ENCODE measurements around the gene WBP2.
A peak's percentile ranks its signal among the peaks of the same experiment; 100 is the strongest.
"Not testable (repeated sequence)": the region's sequence is repeated elsewhere in the genome, so short reads cannot be mapped to it uniquely, and the experiment has no call there.

Gene WBP2

GRCh38 chr17:75869282-75870141 lies 14.4 kb upstream of the WBP2 start:
- DNase-seq, result no peak
- no peak for TF ChIP-seq CTCF (IDR thresholded peaks at IDR 0.05; ENCODE audit: low read length)
- H3K27me3 ChIP-seq (replicated peaks; ENCODE audit: insufficient read depth, low read length), result no peaks in the 10 kb centered on the region
- peaks cover 29% of the 10 kb centered on the region for H3K4me1 ChIP-seq (ENCODE audit: low read length)
- no peaks in the 10 kb centered on the region for H4K20me1 ChIP-seq (ENCODE audit: insufficient read depth, low read length)
- no peak overlapping the region for H3K4me3 ChIP-seq (ENCODE audit: low read length)
- no peaks in the 10 kb centered on the region for H3K9me3 ChIP-seq (replicated peaks; ENCODE audit: insufficient read depth, low read length)
- no peaks in the 10 kb centered on the region for H3K9me2 ChIP-seq (replicated peaks; ENCODE audit: insufficient read depth, low read length)
- no peak overlapping the region for H3K27ac ChIP-seq (ENCODE audit: low read length)
- H3F3A ChIP-seq (ENCODE audit: insufficient read depth, low read length), result peaks cover 32% of the 10 kb centered on the region
- H2AFZ ChIP-seq (ENCODE audit: low read length), result no peak overlapping the region
- peaks cover 2% of the 10 kb centered on the region; the same call in 1 of the 2 replicates for H3K79me2 ChIP-seq (ENCODE audit: low read length)
- peaks cover 2% of the 10 kb centered on the region; the same call in 1 of the 2 replicates for H3K36me3 ChIP-seq (replicated peaks; ENCODE audit: insufficient read depth, low read length)
- H3K4me2 ChIP-seq (ENCODE audit: low read depth, low read length), result no peak overlapping the region
- no peak overlapping the region for H3K9ac ChIP-seq (ENCODE audit: low read length)

- not testable (repeated sequence) for H3K79me2 ChIP-seq (ENCODE audit: low read length); DNase-seq; H3K9me2 ChIP-seq (replicated peaks; ENCODE audit: insufficient read depth, low read length); H3K9me3 ChIP-seq (replicated peaks; ENCODE audit: insufficient read depth, low read length); H3K9ac ChIP-seq (ENCODE audit: low read length); H3K4me3 ChIP-seq (ENCODE audit: low read length); H3K27me3 ChIP-seq (replicated peaks; ENCODE audit: insufficient read depth, low read length); H3K36me3 ChIP-seq (replicated peaks; ENCODE audit: insufficient read depth, low read length); H4K20me1 ChIP-seq (ENCODE audit: insufficient read depth, low read length); H3K27ac ChIP-seq (ENCODE audit: low read length); H2AFZ ChIP-seq (ENCODE audit: low read length); H3K4me2 ChIP-seq (ENCODE audit: low read depth, low read length)
- peaks cover 34% of the 10 kb centered on the region for H3K4me1 ChIP-seq (ENCODE audit: low read length)
- peaks cover 32% of the 10 kb centered on the region for H3F3A ChIP-seq (ENCODE audit: insufficient read depth, low read length)
Measured at GRCh38 chr17:75868730-75869281, 13.7 kb upstream of the WBP2 start.

- H3K36me3 ChIP-seq (replicated peaks; ENCODE audit: insufficient read depth, low read length); H3K79me2 ChIP-seq (ENCODE audit: low read length); H4K20me1 ChIP-seq (ENCODE audit: insufficient read depth, low read length); H3K9me2 ChIP-seq (replicated peaks; ENCODE audit: insufficient read depth, low read length); DNase-seq; H3K9me3 ChIP-seq (replicated peaks; ENCODE audit: insufficient read depth, low read length); H3K27me3 ChIP-seq (replicated peaks; ENCODE audit: insufficient read depth, low read length): not testable (repeated sequence)
- H2AFZ ChIP-seq (ENCODE audit: low read length), result peak overlapping the region; percentile 83
- peak overlapping the region; percentile 31; the same call in 1 of the 2 replicates for H3K4me3 ChIP-seq (ENCODE audit: low read length)
- H3F3A ChIP-seq (ENCODE audit: insufficient read depth, low read length), result peaks cover 19% of the 10 kb centered on the region
- peak overlapping the region; percentile 98 for H3K27ac ChIP-seq (ENCODE audit: low read length)
- H3K9ac ChIP-seq (ENCODE audit: low read length), result peak overlapping the region; percentile 78
- H3K4me2 ChIP-seq (ENCODE audit: low read depth, low read length), result peak overlapping the region; percentile 90
- peaks cover 25% of the 10 kb centered on the region for H3K4me1 ChIP-seq (ENCODE audit: low read length)
Measured at GRCh38 chr17:75865404-75866188, 10.5 kb upstream of the WBP2 start.

GRCh38 chr17:75864887-75865286 lies 9.8 kb upstream of the WBP2 start:
- peak overlapping the region; percentile 98 for H3K27ac ChIP-seq (ENCODE audit: low read length)
- H3K4me3 ChIP-seq (ENCODE audit: low read length), result not testable (repeated sequence)

More at GRCh38 chr17:75864887-75865286, 9.8 kb upstream of the WBP2 start:
- H3K9me3 ChIP-seq (replicated peaks; ENCODE audit: insufficient read depth, low read length); H4K20me1 ChIP-seq (ENCODE audit: insufficient read depth, low read length); H3K79me2 ChIP-seq (ENCODE audit: low read length); H3K9me2 ChIP-seq (replicated peaks; ENCODE audit: insufficient read depth, low read length); H3K27me3 ChIP-seq (replicated peaks; ENCODE audit: insufficient read depth, low read length); H3K36me3 ChIP-seq (replicated peaks; ENCODE audit: insufficient read depth, low read length): not testable (repeated sequence)
- DNase-seq, result peak; percentile 81
- peak overlapping the region; percentile 78 for H3K9ac ChIP-seq (ENCODE audit: low read length)
- peak overlapping the region; percentile 83 for H2AFZ ChIP-seq (ENCODE audit: low read length)
- H3K4me1 ChIP-seq (ENCODE audit: low read length), result peaks cover 25% of the 10 kb centered on the region
- H3K4me2 ChIP-seq (ENCODE audit: low read depth, low read length), result peak overlapping the region; percentile 90
- peaks cover 19% of the 10 kb centered on the region for H3F3A ChIP-seq (ENCODE audit: insufficient read depth, low read length)

Measured in MM.1S (cell line).